GM19397 (cell line): ENCODE results near the gene ZNF581.

Experiments
- ATAC-seq: cut with Tn5 transposase; IDR thresholded peaks from one replicate; pipeline ENCODE4 v1.9.1; 2021; ENCODE audit warnings: mild to moderate bottlenecking, moderate library complexity; ENCODE audit not compliant: unreplicated experiment

The ZNF581 gene

DNA sequence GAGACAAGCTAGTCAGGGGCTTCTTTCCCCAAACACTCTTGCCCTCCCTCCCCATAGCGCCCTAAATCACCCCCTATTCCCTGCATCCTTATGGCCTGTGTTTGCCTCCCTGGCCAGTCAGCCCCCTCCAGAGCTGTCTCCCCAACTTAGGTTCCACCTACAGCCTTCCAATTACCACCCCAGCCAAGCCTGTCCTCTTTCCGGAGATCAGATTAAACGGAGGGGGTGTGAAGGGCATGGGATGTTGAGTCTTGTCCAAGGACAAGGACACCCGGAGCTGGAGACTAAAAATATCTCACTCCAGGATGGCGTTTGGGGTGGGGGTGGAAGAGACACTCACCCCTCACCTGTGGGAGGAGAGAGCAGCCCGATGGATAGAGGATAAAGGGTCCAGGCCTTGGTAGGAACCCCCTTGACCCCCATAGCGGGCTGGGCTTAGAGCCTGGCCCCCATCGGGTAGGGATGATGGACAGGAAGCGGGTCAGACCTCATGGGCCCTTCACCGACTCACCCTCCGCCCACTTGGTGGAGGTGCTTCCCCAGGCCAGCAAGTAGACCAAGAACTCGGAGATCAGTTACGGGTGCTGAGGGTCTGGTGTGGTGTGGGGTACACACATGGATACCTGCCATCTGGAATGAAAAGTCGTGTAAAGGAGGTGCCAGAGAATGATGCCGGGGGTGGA is 32.0 kb upstream of the ZNF581 start:
- no peak for ATAC-seq

DNA sequence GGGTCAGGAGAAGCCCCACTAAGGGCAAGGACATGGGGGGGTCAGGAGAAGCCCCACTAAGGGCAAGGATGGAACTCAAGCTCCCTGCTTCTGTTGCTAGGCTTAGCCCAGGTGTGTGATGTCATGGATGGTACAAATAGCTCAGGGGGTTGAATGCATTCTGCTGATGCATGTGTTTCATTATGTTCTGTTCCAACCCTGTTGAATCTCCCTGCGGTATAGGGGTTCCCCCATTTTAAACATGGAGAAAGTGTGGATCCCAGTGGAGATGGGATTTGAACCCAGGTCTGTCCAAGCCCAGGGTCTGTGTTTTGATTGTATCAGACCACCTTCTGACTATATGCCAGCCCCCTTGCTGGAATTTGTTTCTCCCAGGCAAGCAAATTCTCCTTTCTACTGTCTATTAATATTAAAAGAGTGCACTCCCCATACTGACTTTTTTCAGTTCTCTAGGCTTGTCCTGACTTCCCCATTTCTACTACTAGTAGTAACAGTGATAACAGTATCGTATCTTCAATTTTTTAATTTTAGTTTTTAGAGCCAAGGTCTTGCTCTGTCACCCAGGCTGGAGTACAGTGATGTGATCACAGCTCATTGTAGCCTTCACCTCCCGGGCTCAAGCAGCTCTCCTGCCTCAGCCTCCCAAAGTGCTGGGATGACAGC is 31.3 kb upstream of the ZNF581 start:
- ATAC-seq, result no peak

DNA sequence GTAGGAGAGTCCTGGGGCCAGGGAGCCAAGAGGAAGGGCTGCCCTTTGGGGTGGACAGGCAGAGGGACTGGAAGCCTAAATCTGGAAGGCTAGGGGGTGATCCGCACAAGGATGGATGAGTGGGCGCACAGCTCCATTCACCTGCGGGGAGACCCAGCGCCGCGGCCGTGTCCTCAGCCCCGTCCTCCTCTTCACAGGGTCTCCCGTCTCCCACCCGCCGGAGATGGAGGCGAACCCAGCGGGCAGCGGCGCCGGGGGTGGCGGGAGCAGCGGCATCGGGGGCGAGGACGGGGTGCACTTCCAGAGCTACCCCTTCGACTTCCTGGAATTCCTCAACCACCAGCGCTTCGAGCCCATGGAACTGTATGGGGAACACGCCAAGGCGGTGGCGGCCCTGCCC is 30.1 kb upstream of the ZNF581 start:
- ATAC-seq, result no peak

DNA sequence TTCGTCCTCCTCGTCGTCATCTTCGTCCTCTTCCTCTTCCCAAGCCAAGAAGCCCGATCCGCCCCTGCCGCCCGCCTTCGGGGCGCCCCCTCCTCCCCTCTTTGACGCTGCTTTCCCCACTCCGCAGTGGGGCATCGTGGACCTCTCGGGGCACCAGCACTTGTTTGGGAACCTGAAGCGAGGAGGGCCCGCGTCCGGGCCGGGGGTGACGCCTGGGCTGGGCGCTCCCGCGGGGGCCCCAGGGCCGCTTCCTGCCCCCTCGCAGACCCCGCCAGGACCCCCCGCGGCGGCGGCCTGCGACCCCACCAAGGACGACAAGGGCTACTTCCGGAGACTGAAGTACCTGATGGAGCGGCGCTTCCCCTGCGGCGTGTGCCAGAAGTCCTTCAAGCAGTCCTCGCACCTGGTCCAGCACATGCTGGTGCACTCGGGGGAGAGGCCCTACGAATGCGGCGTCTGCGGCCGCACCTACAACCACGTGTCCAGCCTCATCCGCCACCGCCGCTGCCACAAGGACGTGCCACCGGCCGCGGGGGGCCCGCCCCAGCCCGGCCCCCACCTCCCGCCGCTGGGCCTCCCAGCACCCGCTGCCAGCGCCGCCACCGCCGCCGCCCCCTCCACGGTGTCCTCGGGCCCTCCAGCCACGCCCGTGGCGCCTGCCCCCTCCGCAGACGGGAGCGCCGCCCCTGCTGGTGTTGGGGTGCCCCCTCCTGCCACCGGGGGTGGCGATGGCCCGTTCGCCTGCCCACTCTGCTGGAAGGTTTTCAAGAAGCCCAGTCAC is 29.3 kb upstream of the ZNF581 start:
- no peak for ATAC-seq

DNA sequence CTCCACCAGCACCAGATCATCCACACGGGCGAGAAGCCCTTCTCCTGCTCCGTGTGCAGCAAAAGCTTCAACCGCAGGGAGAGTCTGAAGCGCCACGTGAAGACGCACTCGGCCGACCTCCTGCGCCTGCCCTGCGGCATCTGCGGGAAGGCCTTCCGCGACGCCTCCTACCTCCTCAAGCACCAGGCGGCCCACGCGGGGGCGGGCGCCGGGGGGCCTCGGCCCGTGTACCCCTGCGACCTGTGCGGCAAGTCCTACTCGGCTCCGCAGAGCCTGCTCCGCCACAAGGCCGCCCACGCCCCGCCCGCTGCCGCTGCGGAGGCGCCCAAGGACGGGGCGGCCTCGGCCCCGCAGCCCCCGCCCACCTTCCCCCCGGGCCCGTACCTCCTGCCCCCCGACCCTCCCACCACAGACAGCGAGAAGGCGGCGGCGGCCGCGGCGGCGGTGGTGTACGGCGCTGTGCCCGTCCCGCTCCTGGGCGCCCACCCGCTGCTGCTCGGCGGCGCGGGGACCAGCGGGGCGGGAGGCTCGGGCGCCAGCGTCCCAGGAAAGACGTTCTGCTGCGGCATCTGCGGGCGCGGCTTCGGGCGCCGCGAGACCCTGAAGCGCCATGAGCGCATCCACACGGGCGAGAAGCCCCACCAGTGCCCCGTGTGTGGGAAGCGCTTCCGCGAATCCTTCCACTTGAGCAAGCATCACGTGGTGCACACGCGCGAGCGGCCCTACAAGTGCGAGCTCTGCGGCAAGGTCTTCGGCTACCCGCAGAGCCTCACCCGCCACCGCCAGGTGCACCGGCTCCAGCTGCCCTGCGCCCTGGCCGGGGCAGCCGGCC is 28.5 kb upstream of the ZNF581 start:
- no peak for ATAC-seq

DNA sequence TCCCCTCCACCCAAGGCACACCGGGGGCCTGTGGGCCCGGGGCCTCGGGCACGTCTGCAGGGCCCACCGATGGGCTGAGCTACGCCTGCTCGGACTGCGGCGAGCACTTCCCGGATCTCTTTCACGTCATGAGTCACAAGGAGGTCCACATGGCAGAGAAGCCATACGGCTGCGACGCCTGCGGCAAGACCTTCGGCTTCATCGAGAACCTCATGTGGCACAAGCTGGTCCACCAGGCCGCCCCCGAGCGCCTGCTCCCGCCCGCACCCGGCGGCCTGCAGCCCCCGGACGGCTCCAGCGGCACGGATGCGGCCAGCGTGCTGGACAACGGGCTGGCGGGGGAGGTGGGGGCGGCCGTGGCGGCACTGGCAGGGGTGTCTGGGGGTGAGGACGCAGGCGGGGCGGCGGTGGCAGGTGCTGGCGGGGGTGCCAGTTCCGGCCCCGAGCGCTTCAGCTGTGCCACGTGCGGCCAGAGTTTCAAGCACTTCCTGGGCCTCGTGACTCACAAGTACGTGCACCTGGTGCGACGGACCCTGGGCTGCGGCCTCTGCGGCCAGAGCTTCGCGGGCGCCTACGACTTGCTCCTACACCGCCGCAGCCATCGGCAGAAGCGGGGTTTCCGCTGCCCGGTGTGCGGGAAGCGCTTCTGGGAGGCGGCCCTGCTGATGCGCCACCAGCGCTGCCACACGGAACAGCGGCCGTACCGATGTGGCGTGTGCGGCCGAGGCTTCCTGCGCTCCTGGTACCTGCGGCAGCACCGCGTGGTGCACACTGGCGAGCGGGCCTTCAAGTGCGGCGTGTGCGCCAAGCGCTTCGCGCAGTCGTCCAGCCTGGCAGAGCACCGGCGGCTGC is 27.7 kb upstream of the ZNF581 start:
- ATAC-seq, result no peak

DNA sequence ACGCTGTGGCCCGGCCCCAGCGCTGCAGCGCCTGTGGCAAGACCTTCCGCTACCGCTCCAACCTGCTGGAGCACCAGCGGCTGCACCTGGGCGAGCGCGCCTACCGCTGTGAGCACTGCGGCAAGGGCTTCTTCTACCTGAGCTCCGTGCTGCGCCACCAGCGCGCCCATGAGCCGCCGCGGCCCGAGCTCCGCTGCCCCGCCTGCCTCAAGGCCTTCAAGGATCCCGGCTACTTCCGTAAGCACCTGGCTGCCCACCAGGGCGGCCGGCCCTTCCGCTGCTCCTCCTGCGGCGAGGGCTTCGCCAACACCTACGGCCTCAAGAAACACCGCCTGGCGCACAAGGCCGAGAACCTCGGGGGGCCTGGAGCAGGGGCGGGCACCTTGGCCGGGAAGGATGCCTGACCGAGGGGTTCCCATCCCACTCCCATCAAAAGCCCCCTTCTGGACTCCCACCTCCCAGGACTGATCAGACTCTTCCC is 27.0 kb upstream of the ZNF581 start:
- no peak for ATAC-seq

DNA sequence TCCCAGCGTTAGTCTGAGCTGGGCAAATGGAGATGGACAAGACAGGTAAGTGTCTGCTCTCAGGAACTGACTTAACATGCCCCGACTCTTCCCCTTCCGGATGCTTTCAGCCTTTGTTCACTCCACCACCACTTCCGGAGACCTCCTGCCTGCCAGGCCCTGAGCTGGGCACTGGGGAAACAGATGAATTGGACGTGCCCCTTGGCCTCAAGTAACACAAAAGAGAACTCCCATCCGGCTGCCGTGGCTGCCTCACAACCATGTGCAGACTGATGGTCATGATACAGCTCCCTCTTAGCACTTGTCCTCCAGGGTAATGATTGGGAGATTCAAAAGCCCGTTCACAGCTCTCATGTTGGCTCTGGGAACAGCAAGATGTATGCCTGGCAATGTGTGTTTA is 26.0 kb upstream of the ZNF581 start:
- ATAC-seq, result no peak

DNA sequence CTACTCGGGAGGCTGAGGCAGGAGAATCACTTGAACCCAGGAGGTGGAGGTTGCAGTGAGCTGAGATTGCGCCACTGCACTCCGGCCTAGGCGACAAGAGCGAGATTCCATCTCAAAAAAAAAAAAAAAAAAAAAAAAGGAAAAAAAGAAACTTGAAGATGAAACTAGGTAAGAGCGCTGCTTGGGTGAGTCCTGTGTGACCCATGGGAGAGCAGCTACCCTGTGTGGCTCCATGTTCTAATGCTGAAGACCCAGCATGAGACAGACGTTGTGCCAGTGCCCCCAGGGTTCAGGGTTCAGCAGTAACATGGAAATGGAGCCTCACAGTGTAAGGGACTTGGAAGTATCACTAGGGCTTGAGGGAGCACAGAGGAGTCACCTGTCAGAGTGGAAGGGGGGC is 25.0 kb upstream of the ZNF581 start:
- no peak for ATAC-seq

DNA sequence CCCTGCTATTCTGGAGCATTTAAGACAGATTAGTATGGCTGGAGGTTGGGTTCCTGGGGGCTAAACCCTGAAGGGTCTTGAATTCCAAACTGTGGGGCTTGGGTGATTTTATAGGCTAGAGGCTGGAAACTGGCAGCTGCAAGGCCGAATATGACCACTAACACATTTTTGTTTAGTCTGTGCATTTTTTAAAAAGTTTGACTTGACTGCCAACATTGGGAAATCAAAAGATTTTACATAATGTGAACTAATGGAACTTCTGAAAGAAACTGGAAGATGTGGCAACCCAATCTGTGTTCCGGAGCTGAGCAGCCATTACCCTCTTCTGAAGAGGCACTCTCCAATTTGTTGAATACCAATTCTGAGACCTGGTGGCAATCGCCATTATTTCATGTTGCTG is 24.2 kb upstream of the ZNF581 start:
- ATAC-seq, result no peak

DNA sequence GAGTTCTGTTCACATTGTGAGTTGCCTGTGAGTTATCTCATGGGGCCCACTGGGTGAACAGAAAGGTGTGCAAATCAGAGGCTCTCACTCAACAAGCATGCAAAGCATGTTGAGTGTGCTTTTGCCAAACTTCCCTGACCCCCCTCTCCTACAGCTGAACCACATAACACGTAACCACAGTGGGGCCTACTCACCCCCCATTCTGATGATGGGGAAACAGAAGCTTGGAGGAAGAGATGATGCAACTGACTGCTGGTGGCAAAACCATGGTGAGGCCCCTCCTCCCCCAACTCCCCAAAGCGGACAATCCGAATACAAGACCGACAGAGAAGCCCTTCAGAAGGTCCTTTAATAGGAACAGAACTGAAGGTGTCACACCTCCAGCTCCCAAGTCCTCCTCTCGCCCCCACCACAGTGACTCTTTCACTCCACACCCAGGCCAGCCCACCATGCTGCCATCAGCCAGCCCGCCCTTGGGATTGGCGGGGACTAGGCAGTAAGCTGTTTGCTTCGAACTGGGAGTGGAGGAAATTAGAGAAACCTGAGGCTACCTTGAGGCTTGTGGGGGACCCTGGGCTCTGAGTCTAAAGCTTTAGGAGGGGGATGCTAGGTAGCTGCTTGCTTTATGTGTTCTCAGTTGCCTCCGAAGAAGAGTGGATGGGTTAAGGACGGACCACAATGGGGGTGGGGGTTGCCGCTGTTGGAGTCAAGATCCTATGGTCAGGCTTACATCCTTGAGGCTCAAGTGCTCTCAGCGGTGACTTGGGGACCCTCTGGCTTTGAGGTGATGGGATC is 22.8 kb upstream of the ZNF581 start:
- no peak for ATAC-seq

DNA sequence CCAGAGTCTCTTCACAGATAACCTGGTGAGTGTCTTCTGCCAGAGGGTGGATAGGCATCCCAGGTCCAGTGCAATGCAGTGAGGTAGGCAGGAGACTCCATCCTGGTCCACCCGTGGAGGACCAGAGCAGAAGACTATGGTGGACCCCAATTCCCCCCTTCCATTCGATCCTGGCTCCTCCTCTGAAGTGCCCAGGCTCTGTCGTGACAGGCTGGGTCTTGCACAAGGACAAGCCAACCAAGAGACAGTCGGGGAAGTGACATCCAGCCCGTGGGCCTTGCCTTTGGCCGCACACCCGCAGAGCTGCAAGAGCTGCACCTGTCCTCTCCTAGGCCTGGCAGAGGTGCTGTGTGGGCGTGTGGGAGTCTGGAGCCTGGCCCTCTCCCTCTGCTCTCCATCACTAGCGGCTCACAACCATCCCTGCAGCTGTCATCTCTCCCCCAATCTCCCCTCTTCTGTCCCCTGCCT is 22.2 kb upstream of the ZNF581 start:
- no peak for ATAC-seq

DNA sequence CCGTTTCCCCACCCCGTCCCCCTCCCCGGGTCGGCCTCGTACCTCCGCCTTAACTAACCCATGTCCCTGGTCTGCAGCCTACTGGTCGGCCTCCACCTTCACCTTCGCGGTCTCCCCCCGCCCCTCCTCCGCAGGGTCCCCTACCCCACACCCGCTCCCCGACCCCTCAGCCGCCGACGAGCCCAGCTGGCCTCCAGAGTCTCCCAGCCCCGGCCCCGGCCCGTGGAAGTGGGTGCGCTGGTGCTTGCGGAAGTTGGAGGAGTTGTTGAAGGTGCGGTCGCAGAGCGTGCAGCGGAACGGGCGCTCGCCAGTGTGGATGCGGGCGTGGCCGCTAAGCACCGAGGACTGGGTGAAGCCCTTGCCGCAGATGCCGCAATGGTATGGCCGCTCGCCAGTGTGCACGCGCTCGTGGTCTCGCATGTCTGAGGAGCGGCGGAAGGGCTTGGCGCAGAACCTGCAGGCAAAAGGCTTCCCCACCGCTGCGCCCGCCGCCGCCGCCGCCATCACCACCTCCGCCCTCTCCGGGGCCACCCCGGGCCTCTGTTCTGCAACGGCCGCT is 21.7 kb upstream of the ZNF581 start:
- ATAC-seq, result no peak

DNA sequence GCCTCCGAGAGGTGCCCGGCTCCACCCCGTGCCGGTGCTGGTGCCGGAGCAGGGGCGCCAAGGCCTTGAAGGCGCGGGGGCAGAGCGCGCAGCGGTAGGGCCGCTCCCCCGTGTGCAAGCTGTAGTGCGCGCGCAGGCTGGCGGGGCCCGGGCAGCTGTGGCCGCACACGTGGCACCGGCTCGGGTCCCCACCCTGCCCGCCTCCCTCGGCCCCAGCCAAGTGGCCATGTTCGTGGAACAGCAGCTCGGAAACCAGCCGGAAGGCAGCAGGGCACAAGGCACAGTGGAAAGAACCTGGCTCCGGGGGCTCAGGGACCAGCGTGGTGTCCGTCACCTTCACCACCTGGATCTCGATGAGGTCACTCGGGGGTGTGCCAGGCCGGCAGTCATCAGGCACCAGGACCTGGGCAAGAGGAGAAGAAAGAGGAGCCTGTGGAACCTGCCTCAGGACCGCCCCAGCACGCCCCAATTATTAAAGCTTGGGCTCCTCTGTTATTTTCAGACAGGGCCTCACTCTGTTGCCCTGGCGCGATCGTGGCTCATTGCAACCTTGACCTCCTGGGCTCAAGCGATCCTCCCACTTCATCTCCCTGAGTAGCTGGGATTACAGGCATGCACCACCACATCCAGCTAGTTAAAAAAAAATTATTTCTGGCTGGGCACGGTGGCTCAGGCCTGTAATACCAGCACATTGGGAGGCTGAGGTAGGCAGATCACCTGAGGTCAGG is 21.0 kb upstream of the ZNF581 start:
- no peak for ATAC-seq

DNA sequence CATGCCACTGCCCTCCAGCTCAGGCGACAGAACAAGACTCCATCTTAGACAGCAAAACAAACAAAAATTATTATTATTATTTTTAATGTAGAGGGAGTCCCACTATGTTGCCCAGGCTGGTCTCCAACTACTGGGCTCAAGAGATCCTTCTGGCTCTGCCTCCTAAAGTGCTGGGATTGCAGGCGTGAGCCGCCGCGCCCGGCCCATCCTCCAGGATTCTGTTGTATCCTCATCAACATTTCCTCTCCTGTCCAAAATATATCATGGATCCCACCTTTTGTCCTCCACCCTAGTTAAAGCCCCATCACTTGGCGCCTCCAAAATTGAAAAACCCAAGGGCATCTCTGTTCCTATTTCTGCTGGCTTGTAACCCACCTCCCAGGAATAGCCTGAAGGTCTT is 20.3 kb upstream of the ZNF581 start:
- no peak for ATAC-seq

DNA sequence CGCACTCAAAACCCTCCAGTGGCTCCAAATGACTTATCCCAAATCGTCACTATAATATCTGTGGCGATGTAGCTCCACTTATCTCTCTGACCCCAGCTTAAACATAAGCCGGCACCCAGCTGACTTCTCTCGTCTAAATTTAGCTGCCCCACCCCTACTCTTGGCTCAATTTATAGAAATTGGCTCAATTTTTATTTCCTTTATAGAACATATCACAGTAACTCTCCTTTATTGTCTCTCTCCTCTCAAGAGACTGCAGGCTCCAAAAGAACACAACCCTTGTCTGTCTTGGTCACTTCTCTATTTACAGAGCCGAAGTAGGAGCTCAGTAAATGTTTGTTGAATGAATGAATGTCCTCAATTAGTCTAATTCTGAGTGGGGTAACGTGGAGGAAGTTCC is 19.9 kb upstream of the ZNF581 start:
- no peak for ATAC-seq

DNA sequence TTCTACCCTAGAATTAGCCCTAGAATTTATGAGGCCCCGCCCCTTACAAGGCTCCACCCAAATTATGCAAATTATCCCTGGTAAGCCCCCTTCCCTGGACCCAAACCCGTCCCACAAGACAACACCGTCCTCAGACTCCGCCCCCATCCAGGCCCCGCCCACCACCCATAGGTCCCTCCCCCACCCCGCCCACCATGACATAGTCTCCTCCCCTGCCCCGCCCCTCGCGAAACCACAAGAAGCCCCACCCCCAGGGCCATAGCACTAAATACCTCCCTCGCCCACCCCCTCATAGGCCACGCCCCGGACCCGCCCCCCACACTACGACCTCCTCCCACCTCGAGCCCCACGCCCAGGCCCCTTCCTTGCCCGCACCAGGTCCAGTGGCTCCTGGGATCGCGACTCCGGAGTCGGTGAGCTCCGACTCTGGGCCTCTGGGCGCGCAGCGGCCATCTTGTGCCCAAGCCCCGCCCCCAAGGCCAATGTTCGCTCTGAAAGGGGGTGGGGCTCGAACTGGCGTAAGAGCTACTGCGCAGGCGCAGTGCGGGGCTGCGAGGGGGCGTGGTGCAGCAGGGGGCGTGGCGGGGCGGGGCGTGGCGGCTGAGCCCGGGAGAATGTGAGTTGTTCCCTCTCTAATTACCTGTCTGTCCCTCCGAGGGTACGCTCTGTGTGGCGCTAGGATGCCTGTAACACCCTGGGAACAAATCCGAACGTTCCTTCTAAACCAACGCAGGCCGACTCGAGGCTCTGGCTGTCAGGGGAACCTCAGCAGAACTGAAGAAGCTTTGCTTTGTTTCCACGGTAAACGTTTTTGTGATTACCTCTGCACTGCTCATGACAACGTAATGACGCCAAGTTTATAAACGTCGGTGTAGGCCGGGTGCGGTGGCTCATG is 19.1 kb upstream of the ZNF581 start, which contains the start of gene ZNF784:
TSS of gene ZNF784 (minus strand) at position 458 of the 895 bp plus-strand sequence. CDS start at position 453, 5 bp downstream.
- peak; percentile 66 for ATAC-seq
